ENCODE data around the gene RENBP.

DNA sequence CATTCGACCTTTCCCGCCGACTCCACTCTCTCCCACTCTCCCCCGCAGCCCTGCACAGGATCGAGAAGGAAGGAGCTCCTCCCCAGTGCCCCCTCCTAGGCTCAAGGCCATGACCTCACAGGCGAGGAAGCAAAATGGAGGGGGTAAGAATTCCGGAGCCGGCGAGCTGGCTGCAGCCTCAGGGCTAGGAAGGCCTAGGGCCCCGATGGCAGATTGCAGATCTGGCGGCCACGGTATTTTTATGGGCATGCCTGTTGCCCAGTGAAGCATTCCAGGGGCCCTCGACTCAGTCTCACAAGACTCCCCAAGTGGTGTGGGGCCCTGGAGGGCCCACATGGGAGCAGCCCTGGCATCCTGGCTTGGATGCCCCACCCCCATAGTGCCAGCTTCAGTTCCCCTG, 57.5 kb downstream of the RENBP start:
- TF ChIP-seq HCFC1 (IDR thresholded peaks at IDR 0.05; ENCODE audit: low read depth, low read length) (no peak), TCF7 (IDR thresholded peaks at IDR 0.05; ENCODE audit: borderline replicate concordance) (no peak), EHMT2 (IDR thresholded peaks at IDR 0.05) (no peak), SMARCA4 (IDR thresholded peaks at IDR 0.05) (no peak), ETV1 (tag; conservative IDR thresholded peaks at IDR 0.05; ENCODE audit: low read depth) (no peak), CCAR2 (IDR thresholded peaks at IDR 0.05; ENCODE audit: low read depth, low read length) (no peak), ZNF830 (CRISPR knock-in tag; IDR thresholded peaks at IDR 0.05) (no peak)
- TF ChIP-seq, protein P1, sequence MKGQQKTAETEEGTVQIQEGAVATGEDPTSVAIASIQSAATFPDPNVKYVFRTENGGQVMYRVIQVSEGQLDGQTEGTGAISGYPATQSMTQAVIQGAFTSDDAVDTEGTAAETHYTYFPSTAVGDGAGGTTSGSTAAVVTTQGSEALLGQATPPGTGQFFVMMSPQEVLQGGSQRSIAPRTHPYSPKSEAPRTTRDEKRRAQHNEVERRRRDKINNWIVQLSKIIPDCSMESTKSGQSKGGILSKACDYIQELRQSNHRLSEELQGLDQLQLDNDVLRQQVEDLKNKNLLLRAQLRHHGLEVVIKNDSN (CRISPR knock-in tag; IDR thresholded peaks at IDR 0.05) = no peak
